ENCODE results near the gene HEXIM1. TPM values are rescaled to one million over a fixed set of nuclear protein-coding genes. Genes with fewer than 3 reads are reported as not detected.

Gene HEXIM1
- total RNA-seq, 5 donors from 2014 or later (not counting 1 experiment from before 2014, with no cell fraction given): 32.3 to 55.9 (median 34.5) TPM

GRCh38 chr17:45131616-45132319 is 16.5 kb upstream of the HEXIM1 start:
- Histone ChIP-seq H3K4me1 (ENCODE audit: control insufficient read depth in 1 of 2, extremely low read depth in 1 of 2, insufficient read depth in 2 of 2, low read length in 2 of 2) (peaks cover 0 to 30% of the 10 kb centered on the region in 2 experiments), H3K36me3 (ENCODE audit: control insufficient read depth in 2 of 2, extremely low read depth in 1 of 2, insufficient read depth in 1 of 2, low read length in 1 of 2) (no peaks in the 10 kb centered on the region), H3K27me3 (replicated peaks in 1 of 2; ENCODE audit: control insufficient read depth in 2 of 2, extremely low read depth in 1 of 2, insufficient read depth in 2 of 2, low read length in 1 of 2) (peaks cover 0 to 16% of the 10 kb centered on the region in 2 experiments), H3K4me3 (ENCODE audit: control insufficient read depth in 1 of 2, extremely low read depth in 1 of 2, low read length in 1 of 2) (peak overlapping the region; percentile 39 to 100), H3K9me3 (no peaks in the 10 kb centered on the region), H3K27ac (ENCODE audit: low read length) (peak overlapping the region; percentile 17)
- Mint-ChIP-seq H3K36me3 (no peaks in the 10 kb centered on the region), H3K9me3 (no peaks in the 10 kb centered on the region), H3K4me1 (peaks cover 17 to 23% (median 21%) of the 10 kb centered on the region in 3 donors), H3K27me3 (no peaks in the 10 kb centered on the region), H3K4me3 (peak overlapping the region; percentile 62 to 87 (median 66)), H3K27ac (peak overlapping the region in 1 of 2 donors; percentile 6)
- 16% methylated on average over 36 of the region's 46 CpGs for WGBS (ENCODE audit: insufficient coverage)
- ChIA-PET CTCF (no interaction called here), POLR2A (no interaction called here)
- ATAC-seq (replicated peaks in 1 of 4) (peak in 2 of 4 experiments; percentile 0 to 1), DNase-seq (peak in 25 of 35 experiments; percentile 17 to 61 (median 34))

GRCh38 chr17:45132320-45132571 is 16.0 kb upstream of the HEXIM1 start, which contains the start of gene PLCD3:
TSS of gene PLCD3 (minus strand) at chr17:45132515. CDS start at chr17:45132410, 105 bp downstream.
- DNase-seq (peak in 1 of 35 experiments; percentile 48), ATAC-seq (replicated peaks in 1 of 4) (peak; percentile 49 to 56 (median 54))
- POLR2A ChIA-PET: no interaction called here
- Mint-ChIP-seq H3K4me3 (peak within 1 kb of the TSS; percentile 87 to 91 (median 89)), H3K27me3 (no peaks in the 10 kb centered on the region), H3K9me3 (no peaks in the 10 kb centered on the region), H3K4me1 (peaks cover 17 to 23% (median 21%) of the 10 kb centered on the region in 3 donors), H3K27ac (peak within 1 kb of the TSS; percentile 59 to 89), H3K36me3 (no peaks in the 10 kb centered on the region)
- H3K4me1 ChIP-seq (ENCODE audit: control insufficient read depth in 1 of 2, extremely low read depth in 1 of 2, insufficient read depth in 2 of 2, low read length in 2 of 2): peaks cover 0 to 33% of the 10 kb centered on the region in 2 experiments
- peak within 1 kb of the TSS; percentile 83 to 100 for H3K4me3 ChIP-seq (ENCODE audit: control insufficient read depth in 1 of 2, extremely low read depth in 1 of 2, low read length in 1 of 2)
- CTCF ChIA-PET: no interaction called here
- H3K9me3 ChIP-seq: no peaks in the 10 kb centered on the region
- peak within 1 kb of the TSS; percentile 96 for H3K27ac ChIP-seq (ENCODE audit: low read length)
- no peaks in the 10 kb centered on the region for H3K36me3 ChIP-seq (ENCODE audit: control insufficient read depth in 2 of 2, extremely low read depth in 1 of 2, insufficient read depth in 1 of 2, low read length in 1 of 2)
- WGBS (ENCODE audit: insufficient coverage): 0% methylated on average over 15 of the region's 36 CpGs
- peaks cover 0 to 16% of the 10 kb centered on the region in 2 experiments for H3K27me3 ChIP-seq (replicated peaks in 1 of 2; ENCODE audit: control insufficient read depth in 2 of 2, extremely low read depth in 1 of 2, insufficient read depth in 2 of 2, low read length in 1 of 2)

- POLR2A ChIA-PET: interaction anchor here in 1 of 2 donors (0.7 kb wide), 1 partner anchor 41 kb away, joined by 15 read pairs; no protein-coding TSS in a partner anchor
Measured at GRCh38 chr17:45132572-45133463, 15.5 kb upstream of the HEXIM1 start.

GRCh38 chr17:45135192-45135977 is 12.9 kb upstream of the HEXIM1 start, which contains the start of gene ACBD4:
TSS of gene ACBD4 (plus strand) at chr17:45135687. CDS start at chr17:45136145, 458 bp downstream.
- Mint-ChIP-seq H3K4me1 (peaks cover 17 to 23% (median 22%) of the 10 kb centered on the region in 3 donors), H3K27me3 (no peaks in the 10 kb centered on the region), H3K36me3 (peaks cover 2% of the 10 kb centered on the region), H3K4me3 (peak within 1 kb of the TSS; percentile 84 to 88 (median 84)), H3K9me3 (no peaks in the 10 kb centered on the region), H3K27ac (peak within 1 kb of the TSS; percentile 78 to 86)
- ChIA-PET POLR2A (interaction anchor here (0.6 to 1.3 kb wide), 6 partner anchors 13 to 1767 kb away, joined by 3 to 18 read pairs (median 5); partner anchors contain the start of gene HEXIM1 (in 2 of the 2)), CTCF (interaction anchor here (0.6 to 4.8 kb wide), 53 partner anchors 9 to 1071 kb away, joined by 3 to 277 read pairs (median 5); partner anchors contain the start of genes HEXIM1 (in 2 of the 2), HEXIM2 (in 2 of the 2) and NMT1 (in 1 of the 2))
- Histone ChIP-seq H3K27me3 (replicated peaks in 1 of 2; ENCODE audit: control insufficient read depth in 2 of 2, extremely low read depth in 1 of 2, insufficient read depth in 2 of 2, low read length in 1 of 2) (peaks cover 0 to 15% of the 10 kb centered on the region in 2 experiments), H3K4me3 (ENCODE audit: control insufficient read depth in 1 of 2, extremely low read depth in 1 of 2, low read length in 1 of 2) (peak within 1 kb of the TSS; percentile 64 to 80), H3K27ac (ENCODE audit: low read length) (peak within 1 kb of the TSS; percentile 40), H3K4me1 (ENCODE audit: control insufficient read depth in 1 of 2, extremely low read depth in 1 of 2, insufficient read depth in 2 of 2, low read length in 2 of 2) (peaks cover 0 to 33% of the 10 kb centered on the region in 2 experiments), H3K36me3 (ENCODE audit: control insufficient read depth in 2 of 2, extremely low read depth in 1 of 2, insufficient read depth in 1 of 2, low read length in 1 of 2) (peaks cover 0 to 5% of the 10 kb centered on the region in 2 donors), H3K9me3 (no peaks in the 10 kb centered on the region)
- WGBS (ENCODE audit: insufficient coverage): 7% methylated on average over 29 of the region's 40 CpGs
- ATAC-seq (replicated peaks in 1 of 4): peak; percentile 84 to 86 (median 85)
- peak; percentile 92 to 99 (median 96) for DNase-seq

More at GRCh38 chr17:45132572-45133463, 15.5 kb upstream of the HEXIM1 start:
- Histone ChIP-seq H3K4me3 (ENCODE audit: control insufficient read depth in 1 of 2, extremely low read depth in 1 of 2, low read length in 1 of 2) (peak overlapping the region; percentile 83 to 100), H3K27ac (ENCODE audit: low read length) (peak overlapping the region; percentile 96), H3K36me3 (ENCODE audit: control insufficient read depth in 2 of 2, extremely low read depth in 1 of 2, insufficient read depth in 1 of 2, low read length in 1 of 2) (peaks cover 0 to under 1% of the 10 kb centered on the region in 2 donors), H3K4me1 (ENCODE audit: control insufficient read depth in 1 of 2, extremely low read depth in 1 of 2, insufficient read depth in 2 of 2, low read length in 2 of 2) (peaks cover 0 to 33% of the 10 kb centered on the region in 2 experiments), H3K9me3 (no peaks in the 10 kb centered on the region), H3K27me3 (replicated peaks in 1 of 2; ENCODE audit: control insufficient read depth in 2 of 2, extremely low read depth in 1 of 2, insufficient read depth in 2 of 2, low read length in 1 of 2) (peaks cover 0 to 16% of the 10 kb centered on the region in 2 experiments)
- 2% methylated on average over 53 of the region's 71 CpGs for WGBS (ENCODE audit: insufficient coverage)
- Mint-ChIP-seq H3K27ac (peak overlapping the region; percentile 59 to 89), H3K4me3 (peak overlapping the region; percentile 87 to 91 (median 89)), H3K4me1 (peaks cover 17 to 23% (median 21%) of the 10 kb centered on the region in 3 donors), H3K27me3 (no peaks in the 10 kb centered on the region), H3K9me3 (no peaks in the 10 kb centered on the region), H3K36me3 (no peaks in the 10 kb centered on the region)
- CTCF ChIA-PET: interaction anchor here (0.7 to 0.9 kb wide), 3 partner anchors 28 to 121 kb away, joined by 3 to 8 read pairs (median 6); no protein-coding TSS in a partner anchor
- DNase-seq: peak; percentile 32 to 82 (median 62)
- peak; percentile 29 to 44 (median 36) for ATAC-seq (replicated peaks in 1 of 4)

- peaks cover 2% of the 10 kb centered on the region for H3K36me3 Mint-ChIP-seq
- POLR2A ChIA-PET: interaction anchor here (0.6 to 1.3 kb wide), 5 partner anchors 12 to 1768 kb away, joined by 3 to 18 read pairs (median 6); partner anchors contain the start of gene HEXIM1 (in 2 of the 2)
- peaks cover 0 to 5% of the 10 kb centered on the region in 2 donors for H3K36me3 ChIP-seq (ENCODE audit: control insufficient read depth in 2 of 2, extremely low read depth in 1 of 2, insufficient read depth in 1 of 2, low read length in 1 of 2)
- H3K9me3 Mint-ChIP-seq: no peaks in the 10 kb centered on the region
- peak overlapping the region; percentile 84 to 88 (median 84) for H3K4me3 Mint-ChIP-seq
- peaks cover 0 to 35% of the 10 kb centered on the region in 2 experiments for H3K4me1 ChIP-seq (ENCODE audit: control insufficient read depth in 1 of 2, extremely low read depth in 1 of 2, insufficient read depth in 2 of 2, low read length in 2 of 2)
- peak overlapping the region; percentile 64 to 80 for H3K4me3 ChIP-seq (ENCODE audit: control insufficient read depth in 1 of 2, extremely low read depth in 1 of 2, low read length in 1 of 2)
- H3K4me1 Mint-ChIP-seq: peaks cover 21 to 29% (median 27%) of the 10 kb centered on the region in 3 donors
- no peaks in the 10 kb centered on the region for H3K27me3 Mint-ChIP-seq
- CTCF ChIA-PET: interaction anchor here (0.6 to 4.8 kb wide), 51 partner anchors 8 to 569 kb away, joined by 3 to 277 read pairs (median 5); partner anchors contain the start of genes HEXIM1 (in 2 of the 2), HEXIM2 (in 2 of the 2) and NMT1 (in 1 of the 2)
- peak overlapping the region; percentile 78 to 86 for H3K27ac Mint-ChIP-seq
- peak overlapping the region; percentile 40 for H3K27ac ChIP-seq (ENCODE audit: low read length)
- no peak for ATAC-seq (replicated peaks in 1 of 4)
- 63% methylated on average over 19 of the region's 21 CpGs for whole genome bisulfite sequencing (ENCODE audit: insufficient coverage)
- no peak for DNase-seq
- H3K9me3 ChIP-seq: no peaks in the 10 kb centered on the region
- peaks cover 0 to 7% of the 10 kb centered on the region in 2 experiments for H3K27me3 ChIP-seq (replicated peaks in 1 of 2; ENCODE audit: control insufficient read depth in 2 of 2, extremely low read depth in 1 of 2, insufficient read depth in 2 of 2, low read length in 1 of 2)
Measured at GRCh38 chr17:45135978-45136791, 12.1 kb upstream of the HEXIM1 start.

All from T-cell (primary cell).